HCT116 (cell line): ENCODE data around the gene GPR3.

Source experiments
- POLR2A ChIP-seq: IDR thresholded peaks from 2 replicates; pipeline ENCODE4 v1.7.0; 2011; ENCODE audit warnings: borderline replicate concordance; ENCODE audit not compliant: insufficient read depth, insufficient read length; ENCODE audit errors: extremely low read depth
- ZNF274 ChIP-seq: fragments of 200-500 bp; sonication (Bioruptor generic); IDR thresholded peaks from 2 replicates; pipeline ENCODE4 v1.6.1; 2014; ENCODE audit warnings: mild to moderate bottlenecking, low read depth, low read length, inconsistent platforms
- TF ChIP-seq, protein P1 (sequence below), 3 experiments: fragments of 200-600 bp in 1 of 3; sonication (generic) in 1 of 3; IDR thresholded peaks in 2 of 3; conservative IDR thresholded peaks in 1 of 3; 2 replicates each; pipeline ENCODE4 v1.5.1; 2012 to 2017; ENCODE audit warnings: low read depth in 2 of 3, low read length in 2 of 3, antibody characterized with exemption in 1 of 3, borderline replicate concordance in 1 of 3, control low read depth in 1 of 3, mild to moderate bottlenecking in 1 of 3, mixed read lengths in 1 of 3, mixed run types in 1 of 3, moderate library complexity in 1 of 3; ENCODE audit not compliant: insufficient read depth in 1 of 3

DNA sequence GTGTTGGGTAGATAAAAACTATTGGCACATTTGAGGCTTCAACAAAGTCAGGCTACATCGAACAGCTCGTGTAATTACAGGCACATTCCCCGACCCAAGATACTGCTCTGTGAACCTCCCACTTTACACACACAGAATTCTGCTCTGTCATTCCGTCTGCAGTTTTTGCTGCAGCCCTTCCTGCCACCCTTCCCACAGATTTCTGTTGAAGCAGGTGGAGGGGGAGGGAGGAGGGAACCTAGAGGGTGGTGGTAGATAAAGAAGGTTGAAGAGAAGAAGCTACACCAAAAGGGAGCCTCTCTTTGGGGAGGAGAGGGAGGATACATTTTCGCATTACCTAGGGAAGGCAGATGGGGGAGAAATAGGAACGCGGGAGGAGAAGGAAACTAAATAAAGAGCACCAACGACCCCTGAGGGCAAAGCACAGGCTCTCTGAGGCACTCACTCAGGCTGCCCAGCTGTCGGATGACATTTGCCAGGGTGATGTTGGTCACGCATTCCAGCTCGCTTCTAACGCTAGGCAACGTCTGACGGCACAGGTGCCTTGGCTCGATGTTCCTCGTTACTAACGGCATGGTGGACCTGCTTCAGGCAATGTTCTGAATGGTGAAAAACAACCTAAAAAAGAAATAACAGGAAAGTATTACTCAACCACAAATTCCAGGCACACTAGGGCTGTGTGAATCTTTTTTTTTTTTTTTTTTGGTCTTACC is 36.0 kb downstream of the GPR3 start:
- no peak for TF ChIP-seq ZNF274
- TF ChIP-seq, protein P1, sequence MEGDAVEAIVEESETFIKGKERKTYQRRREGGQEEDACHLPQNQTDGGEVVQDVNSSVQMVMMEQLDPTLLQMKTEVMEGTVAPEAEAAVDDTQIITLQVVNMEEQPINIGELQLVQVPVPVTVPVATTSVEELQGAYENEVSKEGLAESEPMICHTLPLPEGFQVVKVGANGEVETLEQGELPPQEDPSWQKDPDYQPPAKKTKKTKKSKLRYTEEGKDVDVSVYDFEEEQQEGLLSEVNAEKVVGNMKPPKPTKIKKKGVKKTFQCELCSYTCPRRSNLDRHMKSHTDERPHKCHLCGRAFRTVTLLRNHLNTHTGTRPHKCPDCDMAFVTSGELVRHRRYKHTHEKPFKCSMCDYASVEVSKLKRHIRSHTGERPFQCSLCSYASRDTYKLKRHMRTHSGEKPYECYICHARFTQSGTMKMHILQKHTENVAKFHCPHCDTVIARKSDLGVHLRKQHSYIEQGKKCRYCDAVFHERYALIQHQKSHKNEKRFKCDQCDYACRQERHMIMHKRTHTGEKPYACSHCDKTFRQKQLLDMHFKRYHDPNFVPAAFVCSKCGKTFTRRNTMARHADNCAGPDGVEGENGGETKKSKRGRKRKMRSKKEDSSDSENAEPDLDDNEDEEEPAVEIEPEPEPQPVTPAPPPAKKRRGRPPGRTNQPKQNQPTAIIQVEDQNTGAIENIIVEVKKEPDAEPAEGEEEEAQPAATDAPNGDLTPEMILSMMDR (IDR thresholded peaks at IDR 0.05 in 2 of 3, conservative IDR thresholded peaks at IDR 0.05 in 1 of 3; ENCODE audit: borderline replicate concordance in 1 of 3, insufficient read depth in 1 of 3, low read depth in 2 of 3, low read length in 2 of 3): no peak
- TF ChIP-seq POLR2A: no peak
